K562 (cell line): ENCODE measurements around the gene ANXA4. TPM values are rescaled to one million over a fixed set of nuclear protein-coding genes. Genes with fewer than 3 reads are reported as not detected.

ENCODE experiments used
- BRCA1 ChIP-seq, 2 experiments: fragments of 450-650 bp in 1 of 2; sonication (generic) in 1 of 2; formaldehyde crosslinking in 1 of 2; IDR thresholded peaks; 2 replicates each; pipeline versions ENCODE4 v1.5.0 to v1.6.1; 2017 to 2020; ENCODE audit warnings: mild to moderate bottlenecking in 1 of 2, missing genetic modification reagents in 1 of 2
- HNRNPH1 ChIP-seq: fragments of 200-400 bp; formaldehyde crosslinking; optimal IDR thresholded peaks from 2 replicates; pipeline ENCODE3; 2017; ENCODE audit warnings: low read depth, mild to moderate bottlenecking, low read length, moderate library complexity
- HNRNPK ChIP-seq: fragments of 200-400 bp; formaldehyde crosslinking; IDR thresholded peaks from one replicate; pipeline ENCODE4 v1.6.1; 2018; ENCODE audit warnings: mild to moderate bottlenecking, low read depth, low read length; ENCODE audit not compliant: poor library complexity, severe bottlenecking
- KAT7 ChIP-seq: sonication (generic); formaldehyde crosslinking; IDR thresholded peaks from 2 replicates; pipeline ENCODE4 v1.8.0; 2022; ENCODE audit warnings: missing genetic modification reagents, mild to moderate bottlenecking, borderline replicate concordance
- MAZ ChIP-seq, 2 experiments: fragments of 450-650 bp in 1 of 2; sonication (generic) in 1 of 2; formaldehyde crosslinking; IDR thresholded peaks in 1 of 2; conservative IDR thresholded peaks in 1 of 2; 2 replicates each; pipeline versions ENCODE4 v1.4.0 to v1.5.0; 2020; ENCODE audit warnings: mild to moderate bottlenecking in 1 of 2, missing genetic modification reagents in 1 of 2
- MYC ChIP-seq, 2 experiments: fragments of 250-450 bp in 1 of 2; sonication (Bioruptor Pico) in 1 of 2; IDR thresholded peaks; 2 replicates each; pipeline versions ENCODE4 v1.5.1 to v1.6.1; 2012 to 2021; ENCODE audit warnings: low read depth in 2 of 2, borderline replicate concordance in 1 of 2, improper control_type of control experiment in 1 of 2, low read length in 1 of 2, mild to moderate bottlenecking in 1 of 2, moderate library complexity in 1 of 2
- NR4A1 ChIP-seq, 2 experiments: fragments of 250-450 bp in 1 of 2; fragments of 450-650 bp in 1 of 2; sonication (Bioruptor Pico) in 1 of 2; IDR thresholded peaks; 2 replicates each; pipeline versions ENCODE4 v1.4.0 to v1.6.1; 2016 to 2020; ENCODE audit warnings: mild to moderate bottlenecking in 2 of 2, missing compliant biosample characterization in 1 of 2, missing genetic modification characterization in 1 of 2, moderate library complexity in 1 of 2
- SIRT6 ChIP-seq: IDR thresholded peaks from one replicate; pipeline ENCODE4 v1.6.1; 2012; ENCODE audit warnings: low read depth, mild to moderate bottlenecking, control low read depth, inconsistent platforms, low read length, moderate library complexity
- SMAD4 ChIP-seq: fragments of 250-450 bp; sonication (Bioruptor Pico); conservative IDR thresholded peaks from 2 replicates; pipeline ENCODE4 v1.8.0; 2021; ENCODE audit warnings: inconsistent platforms, mild to moderate bottlenecking, moderate library complexity
- ZC3H11A ChIP-seq: IDR thresholded peaks from 2 replicates; pipeline ENCODE4 v1.6.1; 2012; ENCODE audit warnings: low read depth, low read length, improper control_type of control experiment
- polyA plus RNA-seq, 8 experiments: library from polyadenylated mRNA; depleted of rRNA in 4 of 8; stranded (reverse) in 5 of 8; unstranded in 3 of 8; fragments of >200 nt; fragmentation: Nextera tagmentation in 2 of 8; fragmentation: Illumina TruSeq in 1 of 8; extraction: Ambion mirVana in 2 of 8; extraction: Trizol in 1 of 8; gene quantifications; 2 replicates each; pipeline versions ENCODE4 v1.2.1 to v1.2.3, GENCODE V29; 2011 to 2014; ENCODE audit warnings: inconsistent platforms in 1 of 8, missing spikeins in 1 of 8
- total RNA-seq, 7 experiments: library from RNA; depleted of rRNA in 6 of 7; stranded (reverse); fragments of >200 nt in 6 of 7; fragmentation: Illumina TruSeq in 2 of 7; extraction: Trizol in 2 of 7; gene quantifications; 2 replicates each; pipeline versions ENCODE4 v1.2.1 to v1.2.3, GENCODE V29; 2011 to 2021; ENCODE audit warnings: low replicate concordance in 1 of 7
- TF ChIP-seq, protein P1 (sequence below): sonication (generic); formaldehyde crosslinking; IDR thresholded peaks from 2 replicates; pipeline ENCODE4 v1.5.0; 2020; ENCODE audit warnings: missing genetic modification reagents
- TF ChIP-seq, protein P2 (sequence below): fragments of 450-650 bp; IDR thresholded peaks from 2 replicates; pipeline ENCODE4 v1.6.1; 2016; ENCODE audit warnings: mild to moderate bottlenecking, moderate library complexity

ANXA4 gene
- total and polyA plus RNA-seq, 9 of the 15 experiments (the other 6 are each of a cell fraction or from before 2014, with no cell fraction given), result 3.4 to 13.6 (median 11.6) TPM

DNA sequence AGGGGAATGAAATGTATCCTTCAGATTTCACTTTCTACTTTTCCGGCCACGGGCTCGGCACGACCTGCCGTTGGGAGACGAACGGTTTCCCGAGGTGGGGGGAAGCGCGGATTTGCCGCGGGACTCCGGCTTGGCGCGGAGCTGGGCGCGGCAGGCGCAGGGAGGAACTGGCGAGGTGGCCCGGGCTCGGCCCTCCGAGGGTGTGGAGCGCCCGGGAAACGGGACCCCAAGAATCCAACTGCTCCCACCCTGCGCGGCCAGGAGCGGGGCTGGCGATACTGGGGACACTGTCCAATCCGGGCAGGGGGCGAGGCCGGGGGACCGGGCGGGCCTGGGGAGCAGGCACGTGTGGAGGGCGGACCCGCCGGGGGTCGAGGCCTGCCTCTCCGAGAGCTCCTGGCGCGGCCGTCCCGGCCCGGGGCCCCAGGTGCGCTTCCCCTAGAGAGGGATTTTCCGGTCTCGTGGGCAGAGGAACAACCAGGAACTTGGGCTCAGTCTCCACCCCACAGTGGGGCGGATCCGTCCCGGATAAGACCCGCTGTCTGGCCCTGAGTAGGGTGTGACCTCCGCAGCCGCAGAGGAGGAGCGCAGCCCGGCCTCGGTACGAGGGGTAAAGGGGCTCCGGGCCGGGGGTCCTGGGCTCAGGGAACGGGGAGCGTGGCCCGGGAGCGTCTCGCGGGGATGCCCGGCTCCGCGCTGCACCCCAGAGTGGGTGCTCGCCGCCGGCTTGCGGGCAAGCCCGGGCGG is at the start of gene ANXA4 (continued):
- TF ChIP-seq, protein P1, sequence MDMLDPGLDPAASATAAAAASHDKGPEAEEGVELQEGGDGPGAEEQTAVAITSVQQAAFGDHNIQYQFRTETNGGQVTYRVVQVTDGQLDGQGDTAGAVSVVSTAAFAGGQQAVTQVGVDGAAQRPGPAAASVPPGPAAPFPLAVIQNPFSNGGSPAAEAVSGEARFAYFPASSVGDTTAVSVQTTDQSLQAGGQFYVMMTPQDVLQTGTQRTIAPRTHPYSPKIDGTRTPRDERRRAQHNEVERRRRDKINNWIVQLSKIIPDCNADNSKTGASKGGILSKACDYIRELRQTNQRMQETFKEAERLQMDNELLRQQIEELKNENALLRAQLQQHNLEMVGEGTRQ (CRISPR knock-in tag), result peak; percentile 52; the same call in 1 of the 2 replicates
- 0 out of 2 replicates have a peak, but pooled peaks have one; percentile 11 for TF ChIP-seq KAT7
- peak; percentile 40 to 80; a peak in 3 of 4 replicates for TF ChIP-seq MAZ (CRISPR knock-in tag; conservative IDR thresholded peaks at IDR 0.05 in 1 of 2, IDR thresholded peaks at IDR 0.05 in 1 of 2)
- TF ChIP-seq NR4A1 (CRISPR knock-in tag; IDR thresholded peaks at IDR 0.05), result no peak
- no peak for TF ChIP-seq NR4A1 (tag; IDR thresholded peaks at IDR 0.05)
- no peak for TF ChIP-seq SIRT6
- no peak for TF ChIP-seq HNRNPH1
- peak; percentile 41; the same call in 1 of the 2 replicates for TF ChIP-seq MYC (IDR thresholded peaks at IDR 0.05; ENCODE audit: low read depth, low read length)
- TF ChIP-seq MYC (CRISPR knock-in tag; IDR thresholded peaks at IDR 0.05; ENCODE audit: borderline replicate concordance, low read depth), result no peak
- TF ChIP-seq, protein P2, sequence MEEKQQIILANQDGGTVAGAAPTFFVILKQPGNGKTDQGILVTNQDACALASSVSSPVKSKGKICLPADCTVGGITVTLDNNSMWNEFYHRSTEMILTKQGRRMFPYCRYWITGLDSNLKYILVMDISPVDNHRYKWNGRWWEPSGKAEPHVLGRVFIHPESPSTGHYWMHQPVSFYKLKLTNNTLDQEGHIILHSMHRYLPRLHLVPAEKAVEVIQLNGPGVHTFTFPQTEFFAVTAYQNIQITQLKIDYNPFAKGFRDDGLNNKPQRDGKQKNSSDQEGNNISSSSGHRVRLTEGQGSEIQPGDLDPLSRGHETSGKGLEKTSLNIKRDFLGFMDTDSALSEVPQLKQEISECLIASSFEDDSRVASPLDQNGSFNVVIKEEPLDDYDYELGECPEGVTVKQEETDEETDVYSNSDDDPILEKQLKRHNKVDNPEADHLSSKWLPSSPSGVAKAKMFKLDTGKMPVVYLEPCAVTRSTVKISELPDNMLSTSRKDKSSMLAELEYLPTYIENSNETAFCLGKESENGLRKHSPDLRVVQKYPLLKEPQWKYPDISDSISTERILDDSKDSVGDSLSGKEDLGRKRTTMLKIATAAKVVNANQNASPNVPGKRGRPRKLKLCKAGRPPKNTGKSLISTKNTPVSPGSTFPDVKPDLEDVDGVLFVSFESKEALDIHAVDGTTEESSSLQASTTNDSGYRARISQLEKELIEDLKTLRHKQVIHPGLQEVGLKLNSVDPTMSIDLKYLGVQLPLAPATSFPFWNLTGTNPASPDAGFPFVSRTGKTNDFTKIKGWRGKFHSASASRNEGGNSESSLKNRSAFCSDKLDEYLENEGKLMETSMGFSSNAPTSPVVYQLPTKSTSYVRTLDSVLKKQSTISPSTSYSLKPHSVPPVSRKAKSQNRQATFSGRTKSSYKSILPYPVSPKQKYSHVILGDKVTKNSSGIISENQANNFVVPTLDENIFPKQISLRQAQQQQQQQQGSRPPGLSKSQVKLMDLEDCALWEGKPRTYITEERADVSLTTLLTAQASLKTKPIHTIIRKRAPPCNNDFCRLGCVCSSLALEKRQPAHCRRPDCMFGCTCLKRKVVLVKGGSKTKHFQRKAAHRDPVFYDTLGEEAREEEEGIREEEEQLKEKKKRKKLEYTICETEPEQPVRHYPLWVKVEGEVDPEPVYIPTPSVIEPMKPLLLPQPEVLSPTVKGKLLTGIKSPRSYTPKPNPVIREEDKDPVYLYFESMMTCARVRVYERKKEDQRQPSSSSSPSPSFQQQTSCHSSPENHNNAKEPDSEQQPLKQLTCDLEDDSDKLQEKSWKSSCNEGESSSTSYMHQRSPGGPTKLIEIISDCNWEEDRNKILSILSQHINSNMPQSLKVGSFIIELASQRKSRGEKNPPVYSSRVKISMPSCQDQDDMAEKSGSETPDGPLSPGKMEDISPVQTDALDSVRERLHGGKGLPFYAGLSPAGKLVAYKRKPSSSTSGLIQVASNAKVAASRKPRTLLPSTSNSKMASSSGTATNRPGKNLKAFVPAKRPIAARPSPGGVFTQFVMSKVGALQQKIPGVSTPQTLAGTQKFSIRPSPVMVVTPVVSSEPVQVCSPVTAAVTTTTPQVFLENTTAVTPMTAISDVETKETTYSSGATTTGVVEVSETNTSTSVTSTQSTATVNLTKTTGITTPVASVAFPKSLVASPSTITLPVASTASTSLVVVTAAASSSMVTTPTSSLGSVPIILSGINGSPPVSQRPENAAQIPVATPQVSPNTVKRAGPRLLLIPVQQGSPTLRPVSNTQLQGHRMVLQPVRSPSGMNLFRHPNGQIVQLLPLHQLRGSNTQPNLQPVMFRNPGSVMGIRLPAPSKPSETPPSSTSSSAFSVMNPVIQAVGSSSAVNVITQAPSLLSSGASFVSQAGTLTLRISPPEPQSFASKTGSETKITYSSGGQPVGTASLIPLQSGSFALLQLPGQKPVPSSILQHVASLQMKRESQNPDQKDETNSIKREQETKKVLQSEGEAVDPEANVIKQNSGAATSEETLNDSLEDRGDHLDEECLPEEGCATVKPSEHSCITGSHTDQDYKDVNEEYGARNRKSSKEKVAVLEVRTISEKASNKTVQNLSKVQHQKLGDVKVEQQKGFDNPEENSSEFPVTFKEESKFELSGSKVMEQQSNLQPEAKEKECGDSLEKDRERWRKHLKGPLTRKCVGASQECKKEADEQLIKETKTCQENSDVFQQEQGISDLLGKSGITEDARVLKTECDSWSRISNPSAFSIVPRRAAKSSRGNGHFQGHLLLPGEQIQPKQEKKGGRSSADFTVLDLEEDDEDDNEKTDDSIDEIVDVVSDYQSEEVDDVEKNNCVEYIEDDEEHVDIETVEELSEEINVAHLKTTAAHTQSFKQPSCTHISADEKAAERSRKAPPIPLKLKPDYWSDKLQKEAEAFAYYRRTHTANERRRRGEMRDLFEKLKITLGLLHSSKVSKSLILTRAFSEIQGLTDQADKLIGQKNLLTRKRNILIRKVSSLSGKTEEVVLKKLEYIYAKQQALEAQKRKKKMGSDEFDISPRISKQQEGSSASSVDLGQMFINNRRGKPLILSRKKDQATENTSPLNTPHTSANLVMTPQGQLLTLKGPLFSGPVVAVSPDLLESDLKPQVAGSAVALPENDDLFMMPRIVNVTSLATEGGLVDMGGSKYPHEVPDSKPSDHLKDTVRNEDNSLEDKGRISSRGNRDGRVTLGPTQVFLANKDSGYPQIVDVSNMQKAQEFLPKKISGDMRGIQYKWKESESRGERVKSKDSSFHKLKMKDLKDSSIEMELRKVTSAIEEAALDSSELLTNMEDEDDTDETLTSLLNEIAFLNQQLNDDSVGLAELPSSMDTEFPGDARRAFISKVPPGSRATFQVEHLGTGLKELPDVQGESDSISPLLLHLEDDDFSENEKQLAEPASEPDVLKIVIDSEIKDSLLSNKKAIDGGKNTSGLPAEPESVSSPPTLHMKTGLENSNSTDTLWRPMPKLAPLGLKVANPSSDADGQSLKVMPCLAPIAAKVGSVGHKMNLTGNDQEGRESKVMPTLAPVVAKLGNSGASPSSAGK, result peak; percentile 86
- no peak for TF ChIP-seq ZC3H11A
- peak; percentile 62 for TF ChIP-seq SMAD4 (CRISPR knock-in tag)
- TF ChIP-seq HNRNPK, result no peak
- TF ChIP-seq BRCA1 (IDR thresholded peaks at IDR 0.05), result no peak
- TF ChIP-seq BRCA1 (CRISPR knock-in tag; IDR thresholded peaks at IDR 0.05), result no peak
